IMR-90 (cell line): Measurements from ENCODE around the gene ARL10. TPM values are rescaled to one million over a fixed set of nuclear protein-coding genes. Genes with fewer than 3 reads are reported as not detected.

Experiments
- ATAC-seq: fragments of 200-7000 bp; cut with Tn5 transposase; 2 replicates; pipeline ENCODE4 v1.9.1; 2020; ENCODE audit warnings: low read depth, mild to moderate bottlenecking, moderate library complexity
- BruUV-seq: library from RNA; stranded (reverse); fragments of 400-500 nt; replicated peaks from 2 replicates; lab custom pipeline; 2021; lab: Mats Ljungman, UMichigan
- CTCF ChIA-PET: fragments of 300-600 bp; formaldehyde crosslinking; extraction: SDS; loops from one replicate; lab custom pipeline; 2021; ENCODE audit warnings: antibody characterized with exemption; lab: Yijun Ruan, JAX
- POLR2A ChIA-PET: fragments of 300-600 bp; sonication (Branson Sonifier 250); formaldehyde crosslinking; loops from one replicate; lab custom pipeline; 2022; ENCODE audit warnings: antibody characterized with exemption; ENCODE audit not compliant: unreplicated experiment; lab: Charles Lee
- DNase-seq: peaks from one replicate; pipeline ENCODE4 v3.0.0; 2013
- H2AFZ ChIP-seq: replicated peaks from 2 replicates; pipeline ENCODE3; 2013; ENCODE audit warnings: low read length, mild to moderate bottlenecking; ENCODE audit not compliant: poor library complexity
- H2AK5ac ChIP-seq: 2 replicates; pipeline ENCODE4 v1.6.1; 2013; ENCODE audit warnings: low read depth, low read length, inconsistent platforms
- H2AK9ac ChIP-seq: replicated peaks from 2 replicates; pipeline ENCODE3; 2013; ENCODE audit warnings: mild to moderate bottlenecking, low read depth, low read length, moderate library complexity; ENCODE audit not compliant: poor library complexity
- H2BK120ac ChIP-seq: 2 replicates; pipeline ENCODE4 v1.6.1; 2013; ENCODE audit warnings: low read depth, low read length, inconsistent platforms
- H2BK15ac ChIP-seq: 3 replicates; pipeline ENCODE4 v1.6.1; 2013; ENCODE audit warnings: low read depth, low read length, inconsistent platforms
- H2BK20ac ChIP-seq: 2 replicates; pipeline ENCODE4 v1.6.1; 2013; ENCODE audit warnings: low read depth, mild to moderate bottlenecking, inconsistent platforms, low read length, moderate library complexity
- H2BK5ac ChIP-seq: 2 replicates; pipeline ENCODE4 v1.6.1; 2013; ENCODE audit warnings: mild to moderate bottlenecking, low read depth, low read length, inconsistent platforms; ENCODE audit not compliant: poor library complexity, severe bottlenecking
- H3K14ac ChIP-seq: replicated peaks from 2 replicates; pipeline ENCODE4 v1.6.1; 2013; ENCODE audit warnings: low read depth, low read length, inconsistent platforms
- H3K18ac ChIP-seq: 2 replicates; pipeline ENCODE4 v1.6.1; 2013; ENCODE audit warnings: low read depth, low read length, control low read depth
- H3K23ac ChIP-seq: 2 replicates; pipeline ENCODE4 v1.6.1; 2013; ENCODE audit warnings: low read depth, low read length, inconsistent platforms
- H3K27ac ChIP-seq: 2 replicates; pipeline ENCODE4 v1.5.1; 2013; ENCODE audit warnings: mild to moderate bottlenecking, control low read depth, low read length; ENCODE audit not compliant: insufficient read depth
- H3K27me3 ChIP-seq: 2 replicates; pipeline ENCODE4 v1.6.1; 2013; ENCODE audit warnings: low read length; ENCODE audit not compliant: control insufficient read depth, insufficient read depth
- H3K36me3 ChIP-seq: 2 replicates; pipeline ENCODE4 v1.6.1; 2013; ENCODE audit warnings: low read length, mixed read lengths; ENCODE audit not compliant: control insufficient read depth, insufficient read depth
- H3K4ac ChIP-seq: 2 replicates; pipeline ENCODE4 v1.6.1; 2013; ENCODE audit warnings: low read depth, low read length, inconsistent platforms
- H3K4me1 ChIP-seq: 2 replicates; pipeline ENCODE4 v1.6.1; 2013; ENCODE audit warnings: low read length, mixed read lengths; ENCODE audit not compliant: control insufficient read depth, insufficient read depth
- H3K4me2 ChIP-seq: 2 replicates; pipeline ENCODE4 v1.6.1; 2013; ENCODE audit warnings: low read depth, mild to moderate bottlenecking, control low read depth, low read length, moderate library complexity
- H3K4me3 ChIP-seq: 2 replicates; pipeline ENCODE4 v1.5.1; 2013; ENCODE audit warnings: low read depth, mild to moderate bottlenecking, control low read depth, low read length, moderate library complexity; ENCODE audit not compliant: insufficient read depth
- H3K56ac ChIP-seq: 2 replicates; pipeline ENCODE4 v1.6.1; 2013; ENCODE audit warnings: low read length, inconsistent platforms; ENCODE audit not compliant: insufficient read depth; ENCODE audit errors: extremely low read depth
- H3K79me1 ChIP-seq, 2 experiments: 2 replicates each; pipeline ENCODE4 v1.6.1; 2013; ENCODE audit warnings: low read length in 2 of 2, inconsistent platforms in 1 of 2, low read depth in 1 of 2
- H3K9ac ChIP-seq: 2 replicates; pipeline ENCODE4 v1.6.1; 2013; ENCODE audit warnings: low read depth, low read length, control low read depth
- H3K9me1 ChIP-seq: 2 replicates; pipeline ENCODE4 v1.6.1; 2013; ENCODE audit warnings: low read length, inconsistent platforms; ENCODE audit not compliant: insufficient read depth
- H3K9me3 ChIP-seq: 2 replicates; pipeline ENCODE4 v1.6.1; 2013; ENCODE audit warnings: low read length; ENCODE audit not compliant: control insufficient read depth, insufficient read depth
- H4K20me1 ChIP-seq: 2 replicates; pipeline ENCODE4 v1.6.1; 2013; ENCODE audit warnings: low read length, inconsistent platforms; ENCODE audit not compliant: insufficient read depth
- H4K5ac ChIP-seq: 2 replicates; pipeline ENCODE4 v1.6.1; 2013; ENCODE audit warnings: mild to moderate bottlenecking, low read depth, low read length, control low read depth
- H4K8ac ChIP-seq, 2 experiments: 2 replicates each; pipeline ENCODE4 v1.6.1; 2013; ENCODE audit warnings: low read depth in 2 of 2, low read length in 2 of 2, control low read depth in 1 of 2, inconsistent platforms in 1 of 2
- H4K91ac ChIP-seq: 2 replicates; pipeline ENCODE4 v1.6.1; 2013; ENCODE audit warnings: low read depth, low read length, inconsistent platforms; ENCODE audit not compliant: insufficient read depth
- BHLHE40 ChIP-seq: fragments of 150-350 bp; IDR thresholded peaks from 2 replicates; pipeline ENCODE4 v1.6.1; 2016; ENCODE audit warnings: mild to moderate bottlenecking, low read depth, low read length
- CEBPB ChIP-seq: IDR thresholded peaks from 2 replicates; pipeline ENCODE4 v1.6.1; 2012; ENCODE audit warnings: low read depth, low read length, improper control_type of control experiment
- CHD1 ChIP-seq: IDR thresholded peaks from 2 replicates; pipeline ENCODE4 v1.6.1; 2012; ENCODE audit warnings: low read depth, low read length, improper control_type of control experiment
- ELK1 ChIP-seq: fragments of 150-350 bp; IDR thresholded peaks from 2 replicates; pipeline ENCODE4 v1.6.1; 2016; ENCODE audit warnings: low read depth, mild to moderate bottlenecking, low read length, moderate library complexity, borderline replicate concordance
- FOS ChIP-seq: fragments of 150-350 bp; IDR thresholded peaks from 2 replicates; pipeline ENCODE4 v1.6.1; 2016; ENCODE audit warnings: low read depth, low read length
- MAFK ChIP-seq: IDR thresholded peaks from 2 replicates; pipeline ENCODE4 v1.6.1; 2012; ENCODE audit warnings: low read depth, low read length, improper control_type of control experiment
- MAZ ChIP-seq: IDR thresholded peaks from 2 replicates; pipeline ENCODE4 v1.6.1; 2012; ENCODE audit warnings: low read depth, mild to moderate bottlenecking, low read length, improper control_type of control experiment, moderate library complexity, borderline replicate concordance
- MXI1 ChIP-seq: IDR thresholded peaks from 2 replicates; pipeline ENCODE4 v1.6.1; 2012; ENCODE audit warnings: low read depth, mild to moderate bottlenecking, low read length, moderate library complexity, borderline replicate concordance
- NFE2L2 ChIP-seq: fragments of 150-350 bp; IDR thresholded peaks from 2 replicates; pipeline ENCODE4 v1.6.1; 2016; ENCODE audit warnings: low read depth, mild to moderate bottlenecking, low read length
- POLR2A ChIP-seq: IDR thresholded peaks from 2 replicates; pipeline ENCODE4 v1.6.1; 2012; ENCODE audit warnings: mild to moderate bottlenecking, low read depth, low read length
- RCOR1 ChIP-seq: IDR thresholded peaks from 2 replicates; pipeline ENCODE4 v1.6.1; 2012; ENCODE audit warnings: mild to moderate bottlenecking, low read length, improper control_type of control experiment; ENCODE audit not compliant: insufficient replicate concordance
- RFX5 ChIP-seq: IDR thresholded peaks from 2 replicates; pipeline ENCODE4 v1.8.0; 2012; ENCODE audit warnings: low read depth, mild to moderate bottlenecking, low read length, moderate library complexity
- SMC3 ChIP-seq: fragments of 150-350 bp; IDR thresholded peaks from 2 replicates; pipeline ENCODE4 v1.6.1; 2016; ENCODE audit warnings: low read depth, mild to moderate bottlenecking, antibody characterized with exemption, low read length, moderate library complexity
- USF2 ChIP-seq: fragments of 150-350 bp; IDR thresholded peaks from 2 replicates; pipeline ENCODE4 v1.6.1; 2017; ENCODE audit warnings: mild to moderate bottlenecking, antibody characterized with exemption, low read length, low read depth
- WGBS, 2 experiments: methylation state at CpG; one replicate each; pipeline versions ENCODE4 v1.1.5 to v1.1.7; 2013; ENCODE audit warnings: missing lambda C conversion rate in 2 of 2; ENCODE audit not compliant: insufficient read length in 1 of 2; ENCODE audit errors: extremely low coverage in 2 of 2; 5-methylcytosine and 5-hydroxymethylcytosine counted together
- dilution Hi-C: fragments of 300-500 bp; cut with HindIII; formaldehyde crosslinking; loops from one replicate; pipeline ENCODE4 v1.14.3; 2018; ENCODE audit warnings: low sequenced_read_pairs; ENCODE audit not compliant: unreplicated experiment
- in situ Hi-C: fragments of 300-500 bp; cut with MboI; formaldehyde crosslinking; loops from 3 replicates; pipeline ENCODE4 v1.14.3; 2019; ENCODE audit warnings: low sequenced_read_pairs, inconsistent platforms, mixed read lengths
- intact Hi-C: fragments of 100-400 bp; cut with micrococcal nuclease; formaldehyde crosslinking; loops from 2 replicates; pipeline ENCODE4 v1.10.0; 2022
- polyA plus RNA-seq, 3 experiments: library from polyadenylated mRNA; depleted of rRNA; stranded (reverse); fragments of >200 nt; gene quantifications; 2 replicates each; pipeline ENCODE4 v1.2.3, GENCODE V29; 2012; ENCODE audit warnings: low replicate concordance in 1 of 3
- total RNA-seq: library from RNA; depleted of rRNA; stranded (reverse); fragments of >200 nt; gene quantifications from 2 replicates; pipeline ENCODE4 v1.2.3, GENCODE V29; 2012

ARL10 gene
- total and polyA plus RNA-seq, 2 of the 4 experiments (the other 2 are of a cell fraction) = 3.6 to 6.0 TPM

GRCh38 chr5:176353533-176353932, 11.8 kb upstream of the ARL10 start:
- H2BK120ac ChIP-seq = no peak overlapping the region
- WGBS, 2 experiments = 88% methylated on average over 1 of the region's 4 CpGs; no CpG with 5 or more reads in 1 of the 2 experiments
- H3K23ac ChIP-seq = no peak overlapping the region
- TF ChIP-seq NFE2L2 = no peak
- TF ChIP-seq MAZ = no peak
- no peak for TF ChIP-seq FOS
- TF ChIP-seq RFX5 = no peak
- TF ChIP-seq CEBPB = no peak
- TF ChIP-seq MAFK = no peak
- TF ChIP-seq CHD1 = no peak
- no peak for TF ChIP-seq USF2
- TF ChIP-seq BHLHE40 = no peak
- no peak for TF ChIP-seq SMC3
- TF ChIP-seq RCOR1 = no peak
- no peak for TF ChIP-seq MXI1
- TF ChIP-seq POLR2A = no peak
- TF ChIP-seq ELK1 = no peak
- H4K5ac ChIP-seq = no peak overlapping the region
- dilution Hi-C loops (no loop called here), intact Hi-C loops (no loop called here), in situ Hi-C loops (no loop called here)
- H3K27me3 ChIP-seq = no peaks in the 10 kb centered on the region
- no peak overlapping the region for H4K91ac ChIP-seq
- H3K18ac ChIP-seq = no peak overlapping the region
- H2AK9ac ChIP-seq = no peak overlapping the region
- no TSS peak for BruUV-seq
- peaks cover 64% of the 10 kb centered on the region for H3K36me3 ChIP-seq
- H3K9ac ChIP-seq = no peak overlapping the region
- ATAC-seq = no peak
- POLR2A ChIA-PET = no interaction called here
- no peaks in the 10 kb centered on the region for H3K9me3 ChIP-seq
- H2BK15ac ChIP-seq = no peak overlapping the region
- no peak overlapping the region for H2BK5ac ChIP-seq
- no peak overlapping the region for H3K4me3 ChIP-seq
- H3K9me1 ChIP-seq = peaks cover 15% of the 10 kb centered on the region
- CTCF ChIA-PET = interaction anchor here (0.7 kb wide), 1 partner anchor 10 kb away, joined by 4 read pairs; no protein-coding TSS in a partner anchor
- peaks cover 50% of the 10 kb centered on the region for H4K20me1 ChIP-seq
- no peak overlapping the region for H3K27ac ChIP-seq
- H2AK5ac ChIP-seq = no peak overlapping the region
- H3K79me1 ChIP-seq = peaks cover 47 to 59% of the 10 kb centered on the region in 2 experiments
- H3K4ac ChIP-seq = no peak overlapping the region
- no peak overlapping the region for H3K56ac ChIP-seq
- no peak overlapping the region for H3K14ac ChIP-seq
- no peak overlapping the region for H2AFZ ChIP-seq
- no peak for DNase-seq
- no peak overlapping the region for H3K4me2 ChIP-seq
- H4K8ac ChIP-seq = no peak overlapping the region
- H2BK20ac ChIP-seq = no peak overlapping the region
- 0 out of 2 replicates have a peak, but pooled peaks cover 2% of the 10 kb centered on the region for H3K4me1 ChIP-seq
